ENCODE measurements around the gene NANS.
A peak's percentile ranks its signal among the peaks of the same experiment; 100 is the strongest.
"Not testable (repeated sequence)": the region's sequence is repeated elsewhere in the genome, so short reads cannot be mapped to it uniquely, and the experiment has no call there.

NANS gene

GRCh38 chr9:98039607-98040017, 16.9 kb upstream of the NANS start:
- DNase-seq: no peak

- no peak for DNase-seq
These were observed 16.3 kb upstream of the NANS start for GRCh38 chr9:98040212-98040611.

- DNase-seq: no peak
These were observed 12.6 kb upstream of the NANS start for GRCh38 chr9:98043915-98044314.

- DNase-seq: peak; percentile 92
These were observed 11.0 kb upstream of the NANS start for GRCh38 chr9:98045234-98046179.

GRCh38 chr9:98046180-98046543, 10.4 kb upstream of the NANS start:
- no peak for DNase-seq

GRCh38 chr9:98047002-98047401, 9.5 kb upstream of the NANS start:
- no peak for DNase-seq

GRCh38 chr9:98049288-98050072, 7.1 kb upstream of the NANS start:
- DNase-seq: no peak

- DNase-seq: no peak
These were observed 6.2 kb upstream of the NANS start for GRCh38 chr9:98050351-98050750.

- DNase-seq: no peak
These were observed 2.1 kb upstream of the NANS start for GRCh38 chr9:98054376-98054951.

GRCh38 chr9:98057138-98057799, 737 bp downstream of the NANS start:
- DNase-seq: no peak

GRCh38 chr9:98062161-98062560, 5.6 kb downstream of the NANS start:
- no peak for DNase-seq

- DNase-seq: no peak
These were observed 8.3 kb downstream of the NANS start for GRCh38 chr9:98064623-98065392.

- DNase-seq: no peak
These were observed 9.7 kb downstream of the NANS start for GRCh38 chr9:98066235-98066634.

GRCh38 chr9:98067184-98067583, 10.7 kb downstream of the NANS start:
- DNase-seq: no peak

GRCh38 chr9:98069551-98069950, 13.0 kb downstream of the NANS start:
- DNase-seq: no peak

GRCh38 chr9:98070704-98071103, 14.2 kb downstream of the NANS start:
- DNase-seq: no peak

- no peak for DNase-seq
These were observed 15.2 kb downstream of the NANS start for GRCh38 chr9:98071737-98072136.

GRCh38 chr9:98074115-98074990, 17.8 kb downstream of the NANS start:
- no peak for DNase-seq

- no peak for DNase-seq
These were observed 18.8 kb downstream of the NANS start for GRCh38 chr9:98075332-98075805.

GRCh38 chr9:98076514-98076890, 20.0 kb downstream of the NANS start:
- not testable (repeated sequence) for DNase-seq

GRCh38 chr9:98078895-98079294, 22.4 kb downstream of the NANS start:
- no peak for DNase-seq

All from GF-D8 (cell line).